Suprapubic skin (tissue), 4 donors: ENCODE results near the gene PRR18.

Experiments used
- POLR2A ChIP-seq, 2 donors: fragments of 450-650 bp; IDR thresholded peaks; one replicate each; pipeline ENCODE4 v1.6.1; 2017; ENCODE audit warnings: antibody characterized with exemption in 2 of 2, mild to moderate bottlenecking in 2 of 2, moderate library complexity in 2 of 2
- POLR2AphosphoS5 ChIP-seq, 3 donors: sonication (generic); formaldehyde crosslinking; IDR thresholded peaks; one replicate each; pipeline ENCODE4 v1.6.1; 2017; ENCODE audit warnings: antibody characterized with exemption in 3 of 3
- TF ChIP-seq, protein P1 (sequence below), 2 donors: fragments of 200-600 bp in 1 of 2; fragments of 450-650 bp in 1 of 2; sonication (generic) in 1 of 2; IDR thresholded peaks; one replicate each; pipeline ENCODE4 v1.5.1; 2016 to 2019; ENCODE audit warnings: antibody characterized with exemption in 2 of 2, mild to moderate bottlenecking in 1 of 2, moderate library complexity in 1 of 2

- TF ChIP-seq POLR2AphosphoS5 (IDR thresholded peaks at IDR 0.05) (no peak), POLR2A (IDR thresholded peaks at IDR 0.05) (no peak)
- TF ChIP-seq, protein P1, sequence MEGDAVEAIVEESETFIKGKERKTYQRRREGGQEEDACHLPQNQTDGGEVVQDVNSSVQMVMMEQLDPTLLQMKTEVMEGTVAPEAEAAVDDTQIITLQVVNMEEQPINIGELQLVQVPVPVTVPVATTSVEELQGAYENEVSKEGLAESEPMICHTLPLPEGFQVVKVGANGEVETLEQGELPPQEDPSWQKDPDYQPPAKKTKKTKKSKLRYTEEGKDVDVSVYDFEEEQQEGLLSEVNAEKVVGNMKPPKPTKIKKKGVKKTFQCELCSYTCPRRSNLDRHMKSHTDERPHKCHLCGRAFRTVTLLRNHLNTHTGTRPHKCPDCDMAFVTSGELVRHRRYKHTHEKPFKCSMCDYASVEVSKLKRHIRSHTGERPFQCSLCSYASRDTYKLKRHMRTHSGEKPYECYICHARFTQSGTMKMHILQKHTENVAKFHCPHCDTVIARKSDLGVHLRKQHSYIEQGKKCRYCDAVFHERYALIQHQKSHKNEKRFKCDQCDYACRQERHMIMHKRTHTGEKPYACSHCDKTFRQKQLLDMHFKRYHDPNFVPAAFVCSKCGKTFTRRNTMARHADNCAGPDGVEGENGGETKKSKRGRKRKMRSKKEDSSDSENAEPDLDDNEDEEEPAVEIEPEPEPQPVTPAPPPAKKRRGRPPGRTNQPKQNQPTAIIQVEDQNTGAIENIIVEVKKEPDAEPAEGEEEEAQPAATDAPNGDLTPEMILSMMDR (IDR thresholded peaks at IDR 0.05) = no peak
These were observed 46.0 kb upstream of the PRR18 start for GRCh38 chr6:166354143-166354542.
